ENCODE data around the gene SUN5. TPM values are rescaled to one million over a fixed set of nuclear protein-coding genes. Genes with fewer than 3 reads are reported as not detected.
"Not testable (repeated sequence)": the region's sequence is repeated elsewhere in the genome, so short reads cannot be mapped to it uniquely, and the experiment has no call there.

SUN5 gene
- total RNA-seq, 1 donor from 2014 or later: not detected

DNA sequence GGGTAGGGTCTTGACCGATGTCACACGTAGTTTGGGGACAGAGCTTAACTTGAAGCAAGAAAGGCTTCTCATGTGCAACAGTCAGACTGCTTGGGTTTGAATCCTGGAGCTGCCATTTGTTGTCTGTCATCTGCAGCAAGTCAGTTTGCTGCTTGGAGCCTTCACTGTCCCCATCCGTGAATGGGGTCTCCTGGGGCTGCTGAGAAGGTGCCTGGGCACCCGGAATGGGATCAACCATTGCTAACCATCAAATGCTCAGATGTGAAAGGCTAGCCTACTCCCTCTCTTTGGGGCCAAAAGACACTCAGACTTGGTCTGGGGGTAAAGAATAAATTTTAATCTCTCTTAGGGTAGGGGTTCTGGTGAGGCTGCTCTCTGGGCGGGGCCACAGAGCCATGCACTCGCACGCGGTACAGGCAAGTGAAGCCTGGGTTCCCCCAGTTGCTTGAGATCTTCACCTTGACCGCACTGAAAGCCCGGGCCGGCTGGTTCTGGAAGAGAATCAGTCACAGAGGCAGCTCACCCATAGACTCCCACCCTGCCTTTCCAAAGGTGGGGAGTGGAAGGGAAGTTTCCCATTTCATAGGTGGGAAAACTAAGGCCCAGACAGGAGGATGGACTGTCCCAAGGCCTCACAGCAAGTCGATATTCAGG lies 20.6 kb downstream of the SUN5 start:
- intact Hi-C loops (cut with DNase I): no loop called here
- DNase-seq (ENCODE audit: low spot score): no peak

DNA sequence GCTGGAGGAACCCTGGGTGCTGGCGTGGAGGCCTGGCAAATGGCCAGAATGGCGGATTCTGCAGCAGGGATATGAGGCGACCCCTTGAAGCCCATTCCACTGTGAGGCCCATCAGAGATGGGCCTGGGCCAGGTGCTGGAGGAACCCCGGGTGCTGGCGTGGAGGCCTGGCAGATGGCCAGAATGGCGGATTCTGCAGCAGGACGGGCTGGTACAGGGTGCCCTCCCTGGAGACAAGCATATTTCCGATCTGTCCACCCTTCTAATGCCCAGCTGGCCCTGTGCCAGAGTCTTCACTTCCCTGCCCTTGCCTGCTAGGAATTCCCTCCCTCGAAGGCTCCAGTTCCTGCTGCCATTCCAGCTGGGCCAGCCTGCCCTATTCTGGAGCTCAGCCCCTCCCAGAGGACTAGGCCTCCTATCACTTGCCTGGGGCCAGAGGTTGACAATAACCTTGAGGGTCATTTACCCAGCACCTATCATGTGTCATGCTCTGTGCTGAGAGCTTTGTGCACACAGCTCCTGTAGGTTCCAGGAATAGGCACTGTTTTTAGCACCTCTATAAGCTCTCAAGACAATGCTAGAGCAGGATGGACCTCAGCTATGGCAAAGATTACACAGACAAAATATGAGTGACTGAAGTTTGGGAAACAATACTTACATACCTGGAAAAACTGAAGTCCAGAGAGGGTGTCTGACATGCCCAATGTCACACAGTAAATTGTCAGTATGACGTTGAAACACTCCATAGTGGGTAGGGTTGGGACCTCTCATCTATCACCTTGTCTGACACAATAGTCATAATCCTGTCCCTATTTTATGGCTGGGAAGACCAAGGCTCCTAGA lies 21.4 kb downstream of the SUN5 start:
- intact Hi-C loops (cut with DNase I): no loop called here
- no peak for DNase-seq (ENCODE audit: low spot score)

DNA sequence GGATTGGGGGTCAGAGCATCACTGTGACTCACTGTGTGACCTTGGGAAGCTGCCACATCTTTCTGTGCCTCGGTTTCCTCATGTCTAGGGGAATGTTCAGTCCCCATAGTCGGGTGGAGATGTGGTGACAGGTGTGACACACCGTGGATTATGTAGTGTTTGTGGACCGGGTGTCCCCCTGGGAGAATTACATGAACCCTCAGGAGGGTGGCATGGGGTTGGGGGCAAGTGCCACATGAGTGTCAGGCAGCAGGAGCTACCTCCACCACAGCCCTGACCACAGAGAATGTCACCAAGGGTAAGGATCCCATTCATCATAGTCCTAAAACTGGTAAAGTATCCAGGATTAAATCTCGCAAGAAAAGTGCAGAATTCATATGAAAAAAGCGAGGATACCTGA lies 23.2 kb downstream of the SUN5 start:
- DNase-seq (ENCODE audit: low spot score): no peak
- intact Hi-C loops (cut with DNase I): no loop called here

DNA sequence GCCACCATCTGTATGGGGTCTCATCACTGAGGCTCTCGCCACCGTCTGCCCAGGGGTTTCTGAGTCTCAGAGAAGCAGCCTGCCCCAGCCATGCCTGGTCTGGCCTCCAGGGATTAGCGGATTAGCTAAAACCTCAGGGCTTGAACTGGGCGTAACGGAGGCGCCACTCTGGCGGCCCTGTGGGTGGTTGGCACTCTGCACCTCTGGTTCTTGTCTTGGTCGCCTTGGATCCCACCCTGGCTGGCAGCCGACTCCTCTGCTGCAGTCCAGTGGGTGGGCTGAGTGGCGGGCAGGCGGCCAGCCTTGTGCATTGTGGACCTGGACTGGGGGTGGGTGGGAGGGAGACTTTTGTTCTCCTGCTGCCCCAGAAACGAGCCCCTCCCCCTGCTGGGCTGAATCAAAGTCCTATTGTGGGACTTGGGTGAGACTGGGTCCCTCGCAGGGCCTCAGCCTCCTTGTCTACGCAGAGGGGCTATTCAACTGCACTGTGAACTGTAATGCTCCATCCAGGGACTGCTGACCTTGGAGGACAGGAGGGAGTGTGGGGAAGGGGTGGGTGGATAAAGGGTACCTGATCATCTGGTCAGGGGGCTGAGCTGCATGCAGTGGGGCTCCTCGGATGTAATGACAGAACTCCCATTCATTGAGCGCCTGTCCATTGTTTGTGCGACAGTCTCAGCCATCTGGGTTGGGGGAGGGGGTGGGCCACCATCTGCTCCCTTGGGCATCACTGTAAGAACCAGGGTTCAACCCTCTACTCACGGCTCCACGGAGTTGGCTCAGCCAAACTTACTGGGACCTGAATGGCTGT lies 23.9 kb downstream of the SUN5 start:
- DNase-seq (ENCODE audit: low spot score): peak; percentile 69
- intact Hi-C loops (cut with DNase I): no loop called here

DNA sequence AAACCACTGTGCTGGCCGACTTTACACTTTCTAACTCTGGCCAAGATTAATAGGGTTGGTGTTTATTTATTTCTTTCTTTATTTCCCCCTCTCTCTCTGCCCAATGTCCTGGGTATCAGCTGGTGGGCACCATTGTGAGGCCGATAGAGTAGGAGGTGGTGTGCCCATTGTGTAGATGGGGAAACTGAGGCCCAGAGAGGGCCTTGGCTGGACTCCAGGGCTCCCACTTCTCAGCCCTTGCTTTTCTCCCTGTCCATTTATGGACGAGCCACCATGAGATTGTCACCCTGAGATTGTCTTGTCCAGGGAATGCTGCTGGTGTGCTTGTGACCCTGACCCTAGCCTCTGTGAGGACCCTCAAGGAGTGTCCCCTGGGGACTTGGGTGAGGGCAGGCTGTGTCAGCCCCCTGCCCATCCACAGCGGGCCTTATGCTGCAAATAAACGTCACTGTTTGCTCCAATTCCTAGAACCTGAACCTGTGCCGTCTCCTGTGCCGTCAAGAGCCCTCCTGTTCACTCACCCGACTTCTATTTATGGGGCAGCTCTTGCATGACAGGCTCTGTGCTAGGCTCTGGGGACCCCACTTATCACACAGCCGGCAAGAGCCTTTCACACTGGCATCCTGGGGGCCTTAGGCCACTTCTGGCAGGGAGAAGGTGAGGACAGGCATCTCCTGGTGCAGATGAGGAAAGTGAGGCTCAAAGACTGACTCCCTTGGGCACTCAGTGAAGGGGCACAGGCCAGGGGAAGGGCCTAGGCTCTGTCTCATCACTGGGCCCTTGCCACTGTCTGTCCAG lies 24.8 kb downstream of the SUN5 start:
- intact Hi-C loops (cut with DNase I): no loop called here
- DNase-seq (ENCODE audit: low spot score): peak; percentile 67

DNA sequence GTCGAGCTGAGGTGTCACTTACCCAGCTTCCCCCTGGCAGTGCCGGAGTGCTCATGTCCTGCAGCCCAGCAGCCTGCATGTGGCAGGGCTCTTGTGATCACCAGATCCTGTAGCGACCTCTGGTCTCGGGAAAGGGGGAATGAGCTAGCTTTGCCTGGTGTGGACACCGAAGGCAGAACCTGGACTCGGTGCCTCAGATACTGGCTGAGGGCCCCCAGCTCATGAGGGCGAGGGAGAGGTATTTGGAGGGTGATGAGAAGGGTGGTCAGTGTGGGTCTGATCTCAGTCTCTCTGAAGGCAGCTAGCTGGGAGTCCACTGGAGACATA lies 26.3 kb downstream of the SUN5 start:
- no peak for DNase-seq (ENCODE audit: low spot score)
- intact Hi-C loops (cut with DNase I): no loop called here

DNA sequence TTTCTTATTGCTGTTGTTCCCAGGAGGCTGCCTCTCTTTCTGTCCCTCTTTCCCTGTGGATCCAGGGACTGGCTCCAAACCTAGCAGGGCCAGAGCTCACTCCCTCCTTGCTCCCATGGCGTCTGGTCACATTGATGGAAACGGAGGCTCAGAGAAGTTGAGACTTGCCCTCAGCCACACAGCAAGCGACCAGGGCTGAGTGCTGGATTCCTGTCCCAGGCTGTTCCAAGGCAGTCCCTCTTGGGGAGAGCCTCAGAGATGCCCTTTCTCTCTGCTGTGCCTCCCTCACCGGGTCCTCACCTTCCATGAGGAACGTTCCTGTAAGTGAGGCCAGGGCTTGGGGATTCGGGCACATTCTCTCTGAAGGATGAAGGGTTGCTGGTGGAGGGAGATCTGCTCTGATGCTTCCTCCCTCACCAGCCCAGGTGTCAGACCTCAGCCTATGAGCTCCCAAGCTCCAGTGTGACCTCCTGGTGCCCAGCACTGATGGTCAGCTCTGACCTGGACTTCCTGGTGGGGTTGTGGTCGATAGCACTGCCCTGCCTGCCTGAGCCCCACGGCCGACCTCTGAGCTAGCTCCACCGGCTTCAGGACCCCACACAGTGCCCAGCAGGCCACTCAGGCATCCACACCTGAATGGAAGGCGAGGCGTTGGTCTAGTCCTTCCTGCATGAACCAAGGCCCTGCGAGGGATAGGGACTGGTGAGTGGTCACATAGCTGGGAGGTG lies 26.8 kb downstream of the SUN5 start:
- intact Hi-C loops (cut with DNase I): no loop called here
- DNase-seq (ENCODE audit: low spot score): peak; percentile 68

DNA sequence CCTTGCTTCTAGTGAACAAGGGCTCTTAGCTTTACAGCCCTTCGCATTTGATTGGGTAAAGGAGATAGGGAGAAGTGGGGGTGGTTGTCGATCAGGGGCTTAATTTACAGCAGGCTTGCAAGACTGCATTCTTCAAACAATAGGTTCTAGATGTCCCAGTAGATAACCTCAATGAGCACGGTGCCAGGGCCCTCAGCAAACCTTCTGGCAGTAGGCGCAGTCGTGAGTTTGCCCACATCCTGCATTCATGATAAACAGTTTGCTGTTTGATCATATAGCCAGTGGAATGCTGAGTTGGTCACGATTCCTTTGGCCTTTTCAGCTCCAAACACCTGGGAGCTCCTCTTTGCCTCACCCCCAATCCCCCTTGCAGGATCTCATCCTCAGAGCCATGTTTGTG lies 27.5 kb downstream of the SUN5 start:
- DNase-seq (ENCODE audit: low spot score): peak; percentile 33
- intact Hi-C loops (cut with DNase I): no loop called here

DNA sequence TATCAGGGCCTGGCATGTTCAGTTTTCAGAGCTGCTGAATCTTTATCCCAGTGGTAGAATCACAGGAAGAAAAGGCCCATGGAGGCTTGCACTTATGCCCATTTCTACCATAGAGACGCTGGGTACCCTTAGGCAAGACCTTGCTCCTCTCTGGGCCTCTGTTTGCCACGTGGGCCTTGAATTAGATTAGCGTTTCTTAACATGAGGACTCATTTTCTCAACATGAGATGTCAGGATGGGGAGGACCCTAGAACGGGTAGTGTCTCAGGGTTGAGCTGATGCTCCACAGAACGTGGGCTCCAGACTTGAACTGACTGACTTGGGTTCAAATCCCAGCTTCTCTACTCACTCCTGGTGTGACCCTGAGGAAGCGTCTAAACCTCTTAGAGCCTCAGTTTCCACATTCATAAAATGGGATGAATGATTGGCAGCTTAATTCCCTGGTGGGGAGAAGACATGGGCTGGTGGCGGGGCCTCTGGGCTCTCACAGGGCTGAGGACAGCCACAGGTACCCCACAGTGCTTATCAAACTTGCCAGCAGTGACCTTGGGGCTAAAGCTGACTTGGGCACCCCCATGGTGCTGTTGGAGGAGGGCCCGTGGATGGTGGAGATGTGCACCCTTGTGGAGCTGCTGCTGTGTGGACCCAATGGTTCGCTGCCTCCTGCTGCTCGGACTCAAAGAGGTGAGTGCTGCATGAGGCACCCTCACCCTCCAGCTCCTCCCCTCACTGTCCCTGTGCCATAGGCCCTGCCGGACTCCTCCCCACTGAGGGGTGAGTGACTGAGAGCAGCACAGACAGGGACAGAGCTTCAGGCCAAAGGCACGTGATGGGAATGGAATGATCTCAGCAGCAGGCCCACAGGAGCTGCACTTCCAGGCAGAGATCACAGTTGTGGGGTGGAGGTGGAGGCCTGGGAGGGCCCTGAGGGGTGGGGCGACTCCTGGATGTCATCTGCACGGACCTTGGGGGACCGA lies 28.2 kb downstream of the SUN5 start:
- peak; percentile 78 for DNase-seq (ENCODE audit: low spot score)
- intact Hi-C loops (cut with DNase I): no loop called here

DNA sequence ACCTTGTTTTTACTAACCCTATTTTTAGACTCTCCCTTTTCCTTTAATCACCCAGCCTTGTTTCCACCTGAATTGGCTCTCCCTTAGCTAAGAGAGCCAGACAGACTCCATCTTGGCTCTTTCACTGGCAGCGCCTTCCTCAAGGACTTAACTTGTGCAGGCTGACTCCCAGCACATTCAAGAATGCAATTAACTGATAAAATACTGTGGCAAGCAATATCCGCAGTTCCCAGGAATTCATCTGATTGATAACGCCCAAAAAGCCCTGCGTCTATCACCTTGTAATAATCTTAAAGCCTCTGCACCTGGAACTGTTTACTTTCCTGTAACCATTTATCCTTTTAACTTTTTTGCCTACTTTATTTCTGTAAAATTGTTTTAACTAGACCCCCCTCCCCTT lies 29.1 kb downstream of the SUN5 start:
- intact Hi-C loops (cut with DNase I): not testable (repeated sequence)

DNA sequence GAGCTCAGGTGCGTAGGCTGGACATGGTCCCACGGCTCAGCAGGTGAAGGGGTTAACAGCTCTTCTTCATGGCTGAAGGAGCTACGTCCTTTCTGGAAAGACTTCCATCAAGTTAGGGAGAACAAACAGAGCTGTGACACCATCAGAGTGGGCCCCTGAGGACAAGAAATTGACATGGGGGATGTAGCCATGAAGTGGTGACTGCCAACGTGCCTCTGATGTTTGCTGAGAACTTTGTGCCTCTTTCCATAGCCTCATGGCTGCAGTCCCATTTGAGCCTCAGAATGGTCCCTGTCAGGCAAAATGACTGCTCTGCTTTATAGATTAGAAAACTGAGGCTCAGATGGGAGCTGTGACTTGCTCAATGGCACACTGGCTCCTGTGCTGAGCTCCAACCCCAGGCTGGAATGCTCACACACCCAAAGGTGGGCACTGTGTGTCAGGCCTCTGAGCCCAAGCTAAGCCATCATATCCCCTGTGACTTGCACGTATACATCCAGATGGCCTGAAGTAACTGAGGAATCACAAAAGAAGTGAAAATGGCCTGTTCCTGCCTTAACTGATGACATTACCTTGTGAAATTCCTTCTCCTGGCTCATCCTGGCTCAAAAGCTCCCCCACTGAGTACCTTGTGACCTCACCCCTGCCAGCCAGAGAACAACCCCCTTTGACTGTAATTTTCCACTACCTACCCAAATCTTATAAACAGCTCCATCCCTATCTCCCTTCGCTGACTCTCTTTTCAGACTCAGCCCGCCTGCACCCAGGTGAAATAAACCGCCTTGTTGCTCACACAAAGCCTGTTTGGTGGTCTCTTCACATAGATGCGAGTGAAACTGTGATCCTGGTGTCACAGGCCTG lies 29.8 kb downstream of the SUN5 start:
- DNase-seq (ENCODE audit: low spot score); intact Hi-C loops (cut with DNase I): not testable (repeated sequence)

More for the DNA sequence above, 29.1 kb downstream of the SUN5 start:
- not testable (repeated sequence) for DNase-seq (ENCODE audit: low spot score)

DNA sequence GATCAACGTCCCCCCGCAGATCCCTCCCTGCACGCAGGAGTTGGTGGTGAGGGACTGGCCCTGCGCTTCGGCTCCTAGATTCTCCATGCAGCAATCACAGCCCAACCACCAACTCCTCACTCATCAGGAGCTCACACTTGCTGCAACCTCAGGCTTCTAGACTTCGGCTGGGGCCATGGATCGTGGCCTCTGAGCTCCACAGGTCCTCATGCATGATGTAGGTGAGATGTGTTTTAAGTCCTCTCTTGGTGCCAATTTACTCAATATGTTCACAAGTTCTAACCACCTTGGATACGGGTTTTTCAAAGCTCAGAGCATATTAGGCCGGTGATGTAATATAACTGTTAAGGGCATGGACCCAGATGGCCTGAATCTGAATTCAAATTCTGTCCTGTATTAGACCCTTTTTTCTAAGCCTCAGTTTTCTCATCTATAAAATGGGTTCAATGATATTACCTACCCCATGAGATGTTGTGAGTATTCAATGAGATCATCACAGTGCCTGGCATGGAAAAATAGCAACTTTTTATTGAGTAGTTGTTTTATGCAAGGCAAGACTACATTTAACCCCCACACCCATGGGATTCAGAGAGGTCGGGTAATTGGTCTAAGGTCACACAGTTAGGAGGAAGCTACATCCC lies 31.0 kb downstream of the SUN5 start:
- intact Hi-C loops (cut with DNase I): no loop called here
- DNase-seq (ENCODE audit: low spot score): no peak

DNA sequence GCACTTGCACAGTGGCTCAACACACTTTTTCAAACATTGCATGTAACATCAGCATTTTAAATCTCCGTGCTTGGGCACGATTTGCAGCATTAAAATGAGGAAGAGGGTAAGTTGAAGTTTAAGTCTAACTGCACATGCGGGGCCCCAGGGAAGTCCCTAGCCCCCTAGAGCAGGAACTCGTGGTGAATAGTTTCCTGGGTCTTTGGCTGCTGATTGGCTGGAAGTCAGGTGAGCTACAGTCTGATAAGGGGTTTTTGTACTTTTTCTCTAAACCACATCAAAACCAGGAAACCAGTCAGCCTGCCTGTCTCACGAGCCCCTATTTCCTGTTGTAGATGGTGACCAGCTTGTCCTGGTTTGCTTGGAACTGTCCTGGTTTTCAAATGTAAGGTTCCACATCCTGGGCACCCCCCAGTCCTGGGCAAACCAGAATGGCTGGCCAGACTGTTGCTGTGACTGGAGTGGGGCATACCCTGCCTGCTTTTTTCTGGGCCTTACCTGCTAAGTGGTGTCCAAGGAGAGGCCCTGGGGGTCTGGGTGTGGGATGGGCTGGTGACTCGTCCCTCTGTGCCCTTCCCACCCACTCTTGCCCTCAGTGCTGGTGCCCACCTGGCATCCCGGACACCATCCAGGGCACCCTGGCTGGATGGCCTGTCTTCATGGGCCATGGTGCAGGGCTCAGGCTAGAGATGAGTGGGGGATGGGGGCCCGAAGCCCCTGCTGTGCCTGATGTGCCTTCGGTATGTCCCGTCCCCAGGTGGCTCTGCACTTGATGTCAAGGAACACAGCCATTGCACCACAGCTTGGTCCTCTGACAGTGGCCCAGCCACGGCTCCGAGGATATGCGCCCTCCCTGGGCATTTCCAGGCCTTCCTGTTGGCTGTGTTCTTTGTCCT lies 31.8 kb downstream of the SUN5 start:
- DNase-seq (ENCODE audit: low spot score): no peak
- intact Hi-C loops (cut with DNase I): no loop called here

DNA sequence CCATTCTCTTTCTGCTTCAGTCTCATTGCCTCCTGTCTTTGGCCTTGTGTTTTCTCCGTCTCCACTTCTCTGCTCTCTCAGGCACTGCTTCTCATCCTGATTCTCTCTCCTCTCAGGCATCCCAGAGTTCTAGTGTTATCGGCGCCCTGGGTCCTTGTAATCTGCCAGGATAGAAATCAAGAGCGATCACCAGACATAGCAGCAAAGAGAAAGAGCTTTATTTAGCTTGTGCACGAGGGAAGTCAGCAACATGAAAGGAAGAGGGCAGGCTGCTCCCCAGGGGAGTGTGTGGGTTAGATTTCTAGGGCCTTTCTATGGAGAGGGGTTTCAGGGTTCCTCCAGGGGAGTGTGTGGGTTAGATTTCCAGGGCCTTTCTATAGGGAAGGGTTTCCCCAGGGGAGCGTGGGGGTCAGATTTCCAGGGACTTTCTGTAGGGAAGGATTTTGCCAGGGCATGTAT lies 32.5 kb downstream of the SUN5 start:
- no peak for DNase-seq (ENCODE audit: low spot score)
- intact Hi-C loops (cut with DNase I): no loop called here

DNA sequence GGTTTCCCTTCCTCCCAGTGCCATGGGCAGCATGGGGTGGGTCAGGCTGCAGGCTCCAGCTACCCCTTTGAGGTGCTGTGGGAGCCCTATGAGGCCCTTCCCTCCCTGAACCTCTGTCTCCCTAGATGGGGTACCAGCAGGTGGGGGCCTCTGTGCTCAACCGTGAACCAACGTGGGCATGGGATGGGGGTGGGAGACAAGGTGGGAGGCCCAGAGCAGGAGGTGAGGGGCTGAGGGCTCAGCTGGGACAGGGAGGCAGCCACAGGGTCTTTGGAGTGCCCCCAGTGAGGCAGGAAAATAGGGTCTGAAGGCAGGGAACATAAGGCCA lies 33.3 kb downstream of the SUN5 start:
- no peak for DNase-seq (ENCODE audit: low spot score)
- intact Hi-C loops (cut with DNase I): no loop called here
